Transverse colon (tissue), 4 donors: ENCODE results near the gene EXOC8.

Experiments
- CTCF ChIP-seq, 5 experiments: fragments of 200-600 bp in 3 of 5; fragments of 450-650 bp in 2 of 5; sonication (generic) in 3 of 5; IDR thresholded peaks; 1 replicate in 2 of 5; 2 replicates in 3 of 5; pipeline ENCODE4 v1.5.1; 2016 to 2017; ENCODE audit warnings: antibody characterized with exemption in 5 of 5, inconsistent platforms in 3 of 5, mild to moderate bottlenecking in 2 of 5, moderate library complexity in 1 of 5
- EP300 ChIP-seq: sonication (generic); formaldehyde crosslinking; IDR thresholded peaks from one replicate; pipeline ENCODE4 v1.6.1; 2017; ENCODE audit warnings: antibody characterized with exemption, low read depth
- POLR2A ChIP-seq: fragments of 450-650 bp; IDR thresholded peaks from one replicate; pipeline ENCODE4 v1.6.1; 2016; ENCODE audit warnings: antibody characterized with exemption, mild to moderate bottlenecking, moderate library complexity
- POLR2AphosphoS5 ChIP-seq, 3 donors: sonication (generic); formaldehyde crosslinking; IDR thresholded peaks; one replicate each; pipeline ENCODE4 v1.6.1; 2016; ENCODE audit warnings: antibody characterized with exemption in 3 of 3

GRCh38 chr1:231295938-231296337, 41.7 kb downstream of the EXOC8 start:
- TF ChIP-seq CTCF (IDR thresholded peaks at IDR 0.05) (no peak), EP300 (no peak), POLR2AphosphoS5 (IDR thresholded peaks at IDR 0.05) (no peak), POLR2A (no peak)
